ENCODE measurements around the gene HABP4.
A peak's percentile ranks its signal among the peaks of the same experiment; 100 is the strongest.

HABP4 gene

GRCh38 chr9:96524045-96524444 lies 74.1 kb downstream of the HABP4 start:
- peak; percentile 23 for DNase-seq

- DNase-seq: no peak
These were observed 74.8 kb downstream of the HABP4 start for GRCh38 chr9:96524764-96525163.

- DNase-seq: no peak
These were observed 82.2 kb downstream of the HABP4 start for GRCh38 chr9:96532173-96532572.

GRCh38 chr9:96540106-96540505 lies 90.1 kb downstream of the HABP4 start:
- no peak for DNase-seq

All from fibroblast of skin of abdomen (primary cell).